HEK293 (cell line): ENCODE measurements around the gene CXCL14.

Experiments used
- ZNF19 ChIP-seq: fragments of 450-650 bp; formaldehyde crosslinking; IDR thresholded peaks from 2 replicates; pipeline ENCODE4; 2016; ENCODE audit warnings: missing biosample characterization, missing genetic modification characterization, low read depth
- ZNF292 ChIP-seq: fragments of 450-650 bp; formaldehyde crosslinking; IDR thresholded peaks from 2 replicates; pipeline ENCODE4 v1.5.1; 2016; ENCODE audit warnings: low read depth, missing biosample characterization, missing genetic modification characterization, borderline replicate concordance
- ZNF398 ChIP-seq: fragments of 450-650 bp; formaldehyde crosslinking; IDR thresholded peaks from 2 replicates; pipeline ENCODE4 v1.5.1; 2017; ENCODE audit warnings: missing biosample characterization, missing genetic modification characterization
- TF ChIP-seq, protein P1 (sequence below): fragments of 450-650 bp; formaldehyde crosslinking; IDR thresholded peaks from 2 replicates; pipeline ENCODE4 v1.5.1; 2016; ENCODE audit warnings: missing biosample characterization, missing genetic modification characterization

GRCh38 chr5:135592312-135593045, 13.7 kb upstream of the CXCL14 start:
- TF ChIP-seq ZNF19 (no peak), ZNF292 (tag by site-specific recombination) (no peak), ZNF398 (tag by site-specific recombination) (no peak)
- TF ChIP-seq, protein P1, sequence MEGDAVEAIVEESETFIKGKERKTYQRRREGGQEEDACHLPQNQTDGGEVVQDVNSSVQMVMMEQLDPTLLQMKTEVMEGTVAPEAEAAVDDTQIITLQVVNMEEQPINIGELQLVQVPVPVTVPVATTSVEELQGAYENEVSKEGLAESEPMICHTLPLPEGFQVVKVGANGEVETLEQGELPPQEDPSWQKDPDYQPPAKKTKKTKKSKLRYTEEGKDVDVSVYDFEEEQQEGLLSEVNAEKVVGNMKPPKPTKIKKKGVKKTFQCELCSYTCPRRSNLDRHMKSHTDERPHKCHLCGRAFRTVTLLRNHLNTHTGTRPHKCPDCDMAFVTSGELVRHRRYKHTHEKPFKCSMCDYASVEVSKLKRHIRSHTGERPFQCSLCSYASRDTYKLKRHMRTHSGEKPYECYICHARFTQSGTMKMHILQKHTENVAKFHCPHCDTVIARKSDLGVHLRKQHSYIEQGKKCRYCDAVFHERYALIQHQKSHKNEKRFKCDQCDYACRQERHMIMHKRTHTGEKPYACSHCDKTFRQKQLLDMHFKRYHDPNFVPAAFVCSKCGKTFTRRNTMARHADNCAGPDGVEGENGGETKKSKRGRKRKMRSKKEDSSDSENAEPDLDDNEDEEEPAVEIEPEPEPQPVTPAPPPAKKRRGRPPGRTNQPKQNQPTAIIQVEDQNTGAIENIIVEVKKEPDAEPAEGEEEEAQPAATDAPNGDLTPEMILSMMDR (tag by site-specific recombination): no peak
